Gastrocnemius medialis (tissue), 4 donors: Measurements from ENCODE around the gene DDX54. TPM values are rescaled to one million over a fixed set of nuclear protein-coding genes. Genes with fewer than 3 reads are reported as not detected.

ENCODE experiments used
- ATAC-seq, 2 donors: fragments of 150-250 bp; one replicate each; pipeline ENCODE4 v1.9.1; 2016
- DNase-seq, 2 donors: peaks; one replicate each; pipeline ENCODE4 v3.0.0-alpha.2; 2019
- H3K27ac ChIP-seq, 4 donors: fragments of 200-600 bp; sonication (generic); 1 replicate in 1 of 4; 2 replicates in 3 of 4; pipeline ENCODE4 v1.5.1; 2016 to 2018; ENCODE audit warnings: mild to moderate bottlenecking in 2 of 4, moderate library complexity in 1 of 4
- H3K27me3 ChIP-seq, 3 donors: fragments of 200-600 bp; sonication (generic) in 2 of 3; 1 replicate in 1 of 3; 2 replicates in 2 of 3; pipeline versions ENCODE4 v1.5.1 to v1.6.0; 2016 to 2019; ENCODE audit warnings: mild to moderate bottlenecking in 1 of 3, moderate library complexity in 1 of 3
- H3K36me3 ChIP-seq, 2 donors: fragments of 200-600 bp; sonication (generic) in 1 of 2; one replicate each; pipeline ENCODE4 v1.5.1; 2017 to 2018
- H3K4me1 ChIP-seq, 2 donors: fragments of 200-600 bp; sonication (generic) in 1 of 2; one replicate each; pipeline ENCODE4 v1.5.1; 2016 to 2017; ENCODE audit warnings: mild to moderate bottlenecking in 2 of 2
- H3K4me3 ChIP-seq, 4 donors: fragments of 200-600 bp; sonication (generic) in 3 of 4; 1 replicate in 1 of 4; 2 replicates in 3 of 4; pipeline ENCODE4 v1.5.1; 2016 to 2019; ENCODE audit warnings: mild to moderate bottlenecking in 2 of 4
- H3K9me3 ChIP-seq, 3 donors: fragments of 200-600 bp; sonication (generic) in 2 of 3; 1 replicate in 1 of 3; 2 replicates in 2 of 3; pipeline ENCODE4 v1.5.1; 2016 to 2019
- POLR2A ChIP-seq, 2 donors: fragments of 450-650 bp; IDR thresholded peaks; one replicate each; pipeline ENCODE4 v1.6.1; 2017; ENCODE audit warnings: antibody characterized with exemption in 2 of 2, mild to moderate bottlenecking in 2 of 2, moderate library complexity in 2 of 2
- in situ Hi-C, 4 donors: fragments of 200-750 bp; cut with MboI; loops; one replicate each; pipeline versions ENCODE4 v1.15.0 to v1.8.0; 2017; ENCODE audit warnings: low sequenced_read_pairs in 4 of 4
- intact Hi-C: fragments of 100-400 bp; cut with DNase I; formaldehyde crosslinking; loops from one replicate; pipeline ENCODE4 v1.15.1; 2023; ENCODE audit warnings: low total_unique reads
- total RNA-seq, 4 donors: library from RNA; depleted of rRNA; stranded (reverse); fragments of >200 nt; gene quantifications; one replicate each; pipeline versions ENCODE4 v1.1.0 to v1.2.3, GENCODE V29; 2016
- TF ChIP-seq, protein P1 (sequence below), 5 experiments: fragments of 450-650 bp in 3 of 5; fragments of 200-600 bp in 2 of 5; sonication (generic) in 2 of 5; IDR thresholded peaks in 4 of 5; conservative IDR thresholded peaks in 1 of 5; 1 replicate in 4 of 5; 2 replicates in 1 of 5; pipeline ENCODE4 v1.5.1; 2016 to 2019; ENCODE audit warnings: antibody characterized with exemption in 5 of 5, mild to moderate bottlenecking in 3 of 5, moderate library complexity in 3 of 5

DDX54 gene
- total RNA-seq, 4 donors from 2014 or later = 90.0 to 144 (median 108) TPM

DNA sequence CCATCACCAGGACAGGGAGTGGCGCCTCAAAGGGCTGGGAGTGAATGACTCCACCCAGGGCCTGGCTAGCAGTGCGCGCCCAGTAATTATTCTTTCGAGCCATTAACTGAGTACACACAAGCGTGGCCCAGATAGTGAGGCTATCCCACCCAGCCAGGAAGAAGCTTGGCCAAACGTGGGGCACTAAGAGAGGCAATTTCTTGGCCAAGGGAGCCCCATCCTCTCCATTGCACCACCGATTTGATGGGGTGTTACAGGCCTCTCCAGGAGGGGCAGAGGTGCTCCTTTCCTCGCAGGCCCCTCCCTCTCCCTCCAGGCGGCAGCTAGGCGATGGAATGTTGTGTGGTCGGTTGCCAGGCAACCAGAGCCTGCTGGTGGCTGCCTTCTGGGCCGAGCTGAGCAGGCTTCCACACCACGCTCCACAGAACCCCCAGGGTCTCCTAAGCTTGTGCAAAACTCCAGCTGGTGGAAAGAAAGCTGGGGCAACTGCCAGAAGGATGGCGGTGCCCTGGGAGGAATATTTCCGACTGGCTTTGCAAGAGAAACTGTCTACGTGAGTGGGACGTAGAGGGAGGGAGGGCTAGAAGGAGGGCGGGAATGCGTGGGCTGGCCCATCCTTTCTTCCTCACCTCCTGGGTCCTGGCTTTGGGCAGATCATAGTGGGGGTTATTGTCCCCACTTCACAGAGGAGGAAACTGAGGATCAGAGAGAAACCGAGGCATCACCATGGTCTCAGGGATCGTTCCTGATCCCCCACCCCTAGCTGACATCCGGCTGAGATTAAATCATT is 35.7 kb downstream of the DDX54 start, which contains the start of gene CFAP73:
TSS of gene CFAP73 (plus strand) at position 364 of the 790 bp plus-strand sequence. CDS start at position 498, 134 bp downstream.
- H3K27ac ChIP-seq = no peak within 1 kb of the TSS
- intact Hi-C loops = no loop called here
- H3K4me1 ChIP-seq = no peaks in the 10 kb centered on the region
- no peaks in the 10 kb centered on the region for H3K9me3 ChIP-seq
- no peak within 1 kb of the TSS for H3K4me3 ChIP-seq
- H3K27me3 ChIP-seq = peaks cover 37 to 55% (median 43%) of the 10 kb centered on the region in 3 donors
- TF ChIP-seq POLR2A (IDR thresholded peaks at IDR 0.05) = no peak
- TF ChIP-seq, protein P1, sequence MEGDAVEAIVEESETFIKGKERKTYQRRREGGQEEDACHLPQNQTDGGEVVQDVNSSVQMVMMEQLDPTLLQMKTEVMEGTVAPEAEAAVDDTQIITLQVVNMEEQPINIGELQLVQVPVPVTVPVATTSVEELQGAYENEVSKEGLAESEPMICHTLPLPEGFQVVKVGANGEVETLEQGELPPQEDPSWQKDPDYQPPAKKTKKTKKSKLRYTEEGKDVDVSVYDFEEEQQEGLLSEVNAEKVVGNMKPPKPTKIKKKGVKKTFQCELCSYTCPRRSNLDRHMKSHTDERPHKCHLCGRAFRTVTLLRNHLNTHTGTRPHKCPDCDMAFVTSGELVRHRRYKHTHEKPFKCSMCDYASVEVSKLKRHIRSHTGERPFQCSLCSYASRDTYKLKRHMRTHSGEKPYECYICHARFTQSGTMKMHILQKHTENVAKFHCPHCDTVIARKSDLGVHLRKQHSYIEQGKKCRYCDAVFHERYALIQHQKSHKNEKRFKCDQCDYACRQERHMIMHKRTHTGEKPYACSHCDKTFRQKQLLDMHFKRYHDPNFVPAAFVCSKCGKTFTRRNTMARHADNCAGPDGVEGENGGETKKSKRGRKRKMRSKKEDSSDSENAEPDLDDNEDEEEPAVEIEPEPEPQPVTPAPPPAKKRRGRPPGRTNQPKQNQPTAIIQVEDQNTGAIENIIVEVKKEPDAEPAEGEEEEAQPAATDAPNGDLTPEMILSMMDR (IDR thresholded peaks at IDR 0.05 in 4 of 5, conservative IDR thresholded peaks at IDR 0.05 in 1 of 5) = no peak
- no peaks in the 10 kb centered on the region for H3K36me3 ChIP-seq
- ATAC-seq (no peak), DNase-seq (no peak)
- in situ Hi-C loops = loop anchor here in 1 of 4 donors (5.0 kb wide), 1 partner anchor 102 kb away; no protein-coding TSS in a partner anchor

- H3K27ac ChIP-seq = no peak overlapping the region
- H3K36me3 ChIP-seq = no peaks in the 10 kb centered on the region
- TF ChIP-seq POLR2A (IDR thresholded peaks at IDR 0.05) = no peak
- TF ChIP-seq, protein P1 (IDR thresholded peaks at IDR 0.05 in 4 of 5, conservative IDR thresholded peaks at IDR 0.05 in 1 of 5) = no peak
- peaks cover 12 to 29% (median 25%) of the 10 kb centered on the region in 3 donors for H3K27me3 ChIP-seq
- H3K4me1 ChIP-seq = no peaks in the 10 kb centered on the region
- no peak for ATAC-seq
- no peak for DNase-seq
- H3K4me3 ChIP-seq = no peak overlapping the region
- intact Hi-C loops = no loop called here
- in situ Hi-C loops = no loop called here
- H3K9me3 ChIP-seq = no peaks in the 10 kb centered on the region
Observed at GRCh38 chr12:113146999-113147398, 38.3 kb downstream of the DDX54 start.

DNA sequence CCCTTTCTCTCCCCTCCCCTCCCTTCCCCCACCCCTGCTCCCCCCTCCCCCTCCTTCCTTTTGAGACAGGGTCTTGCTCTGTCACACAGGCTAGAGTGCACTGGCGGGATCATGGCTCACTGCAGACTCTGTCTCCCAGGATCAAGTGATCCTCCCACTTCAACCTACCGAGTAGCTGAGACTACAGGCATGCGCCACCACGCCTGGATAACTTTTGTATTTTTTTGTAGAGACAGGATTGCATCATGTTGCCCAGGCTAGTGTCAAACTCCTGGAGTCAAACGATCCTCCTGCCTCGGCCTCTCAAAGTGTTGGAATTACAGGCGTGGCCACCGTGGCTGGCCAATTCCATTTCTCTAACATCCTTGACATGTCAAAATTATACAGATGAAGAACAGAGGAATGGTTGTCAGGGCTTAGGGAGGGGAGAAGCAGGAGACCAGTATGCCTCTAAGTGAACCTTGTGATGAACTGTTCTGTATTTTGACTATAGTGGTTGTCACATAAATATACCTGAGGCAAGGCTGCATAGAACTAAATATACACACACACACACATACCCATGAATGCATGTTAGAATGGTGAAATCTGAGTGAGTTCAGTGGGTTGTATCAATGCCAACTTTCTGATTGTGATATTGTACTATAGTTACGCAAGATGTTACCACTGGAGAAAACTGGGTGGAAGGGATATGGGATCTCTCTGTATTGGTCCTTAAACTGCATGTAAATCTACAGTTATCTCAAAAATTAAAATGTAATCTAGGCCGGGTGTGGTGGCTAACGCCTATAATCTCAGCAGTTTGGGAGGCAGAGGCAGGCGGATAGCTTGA is 39.3 kb downstream of the DDX54 start:
- intact Hi-C loops (no loop called here), in situ Hi-C loops (no loop called here)
- ATAC-seq (no peak), DNase-seq (no peak)
- H3K4me1 ChIP-seq = no peaks in the 10 kb centered on the region
- no peak overlapping the region for H3K4me3 ChIP-seq
- H3K27me3 ChIP-seq = peaks cover 6 to 19% (median 14%) of the 10 kb centered on the region in 3 donors
- H3K27ac ChIP-seq = no peak overlapping the region
- no peak for TF ChIP-seq POLR2A (IDR thresholded peaks at IDR 0.05)
- TF ChIP-seq, protein P1 (IDR thresholded peaks at IDR 0.05 in 4 of 5, conservative IDR thresholded peaks at IDR 0.05 in 1 of 5) = no peak
- H3K36me3 ChIP-seq = no peaks in the 10 kb centered on the region
- H3K9me3 ChIP-seq = no peaks in the 10 kb centered on the region

GRCh38 chr12:113144806-113145205 is 40.5 kb downstream of the DDX54 start:
- in situ Hi-C loops (no loop called here), intact Hi-C loops (no loop called here)
- peaks cover 0 to 7% (median 6%) of the 10 kb centered on the region in 3 donors for H3K27me3 ChIP-seq
- TF ChIP-seq, protein P1 (IDR thresholded peaks at IDR 0.05 in 4 of 5, conservative IDR thresholded peaks at IDR 0.05 in 1 of 5) = no peak
- no peak for TF ChIP-seq POLR2A (IDR thresholded peaks at IDR 0.05)
- H3K36me3 ChIP-seq = no peaks in the 10 kb centered on the region
- H3K4me3 ChIP-seq = no peak overlapping the region
- no peak overlapping the region for H3K27ac ChIP-seq
- no peaks in the 10 kb centered on the region for H3K9me3 ChIP-seq
- no peaks in the 10 kb centered on the region for H3K4me1 ChIP-seq
- DNase-seq (no peak), ATAC-seq (no peak)
